H1 (cell line): Measurements from ENCODE around the gene TMPO. TPM values are rescaled to one million over a fixed set of nuclear protein-coding genes. Genes with fewer than 3 reads are reported as not detected.
A peak's percentile ranks its signal among the peaks of the same experiment; 100 is the strongest.

Experiments used
- CEBPB ChIP-seq: IDR thresholded peaks from 2 replicates; pipeline ENCODE4 v1.6.1; 2012; ENCODE audit warnings: low read depth, low read length
- CHD1 ChIP-seq: IDR thresholded peaks from 2 replicates; pipeline ENCODE4 v1.6.1; 2012; ENCODE audit warnings: low read depth, low read length, improper control_type of control experiment
- CTBP2 ChIP-seq: IDR thresholded peaks from 2 replicates; pipeline ENCODE4 v1.7.0; 2011; ENCODE audit warnings: borderline replicate concordance, mild to moderate bottlenecking, moderate library complexity, mixed read lengths, low read length; ENCODE audit not compliant: insufficient read depth, insufficient read length
- GABPA ChIP-seq: IDR thresholded peaks from 2 replicates; pipeline ENCODE4 v1.6.1; 2011; ENCODE audit warnings: mild to moderate bottlenecking, low read length, moderate library complexity, borderline replicate concordance; ENCODE audit not compliant: insufficient read depth
- HDAC6 ChIP-seq: IDR thresholded peaks from one replicate; pipeline ENCODE4 v1.7.1; 2012; ENCODE audit warnings: low read depth, mild to moderate bottlenecking, inconsistent platforms, low read length, moderate library complexity
- JUN ChIP-seq: IDR thresholded peaks from 2 replicates; pipeline ENCODE4 v1.6.1; 2011; ENCODE audit warnings: low read depth, mild to moderate bottlenecking, improper control_type of control experiment, low read length
- JUND ChIP-seq: IDR thresholded peaks from 2 replicates; pipeline ENCODE4 v1.6.1; 2011; ENCODE audit warnings: mild to moderate bottlenecking, improper control_type of control experiment, low read length
- KDM5A ChIP-seq: fragments of 200-600 bp; IDR thresholded peaks from 2 replicates; pipeline ENCODE4 v1.7.1; 2012; ENCODE audit warnings: mild to moderate bottlenecking, low read length, inconsistent platforms, mixed read lengths
- MAFK ChIP-seq: IDR thresholded peaks from 2 replicates; pipeline ENCODE4 v1.6.1; 2012; ENCODE audit warnings: low read depth, mild to moderate bottlenecking, improper control_type of control experiment, low read length
- NRF1 ChIP-seq: IDR thresholded peaks from 2 replicates; pipeline ENCODE4 v1.6.1; 2011; ENCODE audit warnings: mild to moderate bottlenecking, low read depth, low read length, improper control_type of control experiment
- RAD21 ChIP-seq, 2 experiments: IDR thresholded peaks in 1 of 2; conservative IDR thresholded peaks in 1 of 2; 2 replicates each; pipeline ENCODE4 v1.6.1; 2011; ENCODE audit warnings: low read depth in 2 of 2, low read length in 2 of 2, improper control_type of control experiment in 1 of 2, inconsistent platforms in 1 of 2, mild to moderate bottlenecking in 1 of 2, moderate library complexity in 1 of 2
- SAP30 ChIP-seq: fragments of 300-600 bp; sonication (generic); IDR thresholded peaks from 2 replicates; pipeline ENCODE4 v1.7.1; 2012; ENCODE audit warnings: low read length, moderate library complexity, mild to moderate bottlenecking, inconsistent platforms; ENCODE audit not compliant: insufficient read depth, insufficient replicate concordance
- SIX5 ChIP-seq: IDR thresholded peaks from 2 replicates; pipeline ENCODE4 v1.6.1; 2011; ENCODE audit warnings: mild to moderate bottlenecking, low read depth, low read length
- SP1 ChIP-seq: IDR thresholded peaks from 2 replicates; pipeline ENCODE4 v1.6.1; 2011; ENCODE audit warnings: low read depth, low read length
- SP4 ChIP-seq: IDR thresholded peaks from 2 replicates; pipeline ENCODE4 v1.6.1; 2012; ENCODE audit warnings: low read length, inconsistent platforms
- SRF ChIP-seq: IDR thresholded peaks from 2 replicates; pipeline ENCODE4 v1.6.1; 2011; ENCODE audit warnings: mild to moderate bottlenecking, low read depth, low read length, moderate library complexity
- TAF1 ChIP-seq: IDR thresholded peaks from 2 replicates; pipeline ENCODE4 v1.6.1; 2011; ENCODE audit warnings: mild to moderate bottlenecking, low read depth, low read length
- TAF7 ChIP-seq: optimal IDR thresholded peaks from 2 replicates; pipeline ENCODE3; 2011; ENCODE audit warnings: low read depth, mild to moderate bottlenecking, inconsistent platforms, low read length, moderate library complexity, borderline replicate concordance
- YY1 ChIP-seq: IDR thresholded peaks from 2 replicates; pipeline ENCODE4 v1.6.1; 2011; ENCODE audit warnings: low read depth, mild to moderate bottlenecking, low read length
- ZNF274 ChIP-seq: IDR thresholded peaks from 2 replicates; pipeline ENCODE4 v1.7.0; 2012; ENCODE audit warnings: low read length, borderline replicate concordance; ENCODE audit errors: extremely low read depth
- polyA plus RNA-seq, 7 experiments: library from polyadenylated mRNA; depleted of rRNA in 3 of 7; stranded (reverse) in 5 of 7; unstranded in 2 of 7; fragments of >200 nt in 5 of 7; fragments of 200-250 nt in 2 of 7; gene quantifications; 1 replicate in 5 of 7; 2 replicates in 1 of 7; 4 replicates in 1 of 7; pipeline versions ENCODE4 v1.2.1 to v1.2.3, GENCODE V29; 2011 to 2013; ENCODE audit warnings: missing spikeins in 2 of 7, mixed read lengths in 2 of 7
- total RNA-seq: library from RNA; stranded (reverse); fragmentation: NEBNext Ultra II Directional; extraction: Animal tissue kit (Norgen Biotek cat#: 25700); gene quantifications from 2 replicates; pipeline ENCODE4 v1.2.1, GENCODE V29; 2021
- TF ChIP-seq, protein P1 (sequence below): IDR thresholded peaks from 2 replicates; pipeline ENCODE4 v1.6.1; 2012; ENCODE audit warnings: low read length, inconsistent platforms

Gene TMPO
- total and polyA plus RNA-seq, 2 of the 8 experiments (the other 6 are each of a cell fraction or from before 2014, with no cell fraction given), result 43.9 to 195 TPM

GRCh38 chr12:98503592-98504367 lies 11.6 kb upstream of the TMPO start (continued):
- TF ChIP-seq SP1 (no peak), SAP30 (no peak), TAF1 (peak; percentile 76), JUND (no peak), CHD1 (no peak), ZNF274 (no peak), RAD21 (IDR thresholded peaks at IDR 0.05 in 1 of 2, conservative IDR thresholded peaks at IDR 0.05 in 1 of 2; ENCODE audit: low read depth in 2 of 2, low read length in 2 of 2) (peak; percentile 7 to 24; a peak in 2 of 4 replicates), SP4 (no peak; the same call in 1 of the 2 replicates), GABPA (no peak), CEBPB (peak; percentile 76), NRF1 (peak; percentile 27; the same call in 1 of the 2 replicates), HDAC6 (peak; percentile 25), SIX5 (no peak), MAFK (0 out of 2 replicates have a peak, but pooled peaks have one; percentile 20), SRF (no peak), YY1 (peak; percentile 98), TAF7 (peak; percentile 52), CTBP2 (peak; percentile 67), JUN (no peak), KDM5A (peak; percentile 89)
- TF ChIP-seq, protein P1, sequence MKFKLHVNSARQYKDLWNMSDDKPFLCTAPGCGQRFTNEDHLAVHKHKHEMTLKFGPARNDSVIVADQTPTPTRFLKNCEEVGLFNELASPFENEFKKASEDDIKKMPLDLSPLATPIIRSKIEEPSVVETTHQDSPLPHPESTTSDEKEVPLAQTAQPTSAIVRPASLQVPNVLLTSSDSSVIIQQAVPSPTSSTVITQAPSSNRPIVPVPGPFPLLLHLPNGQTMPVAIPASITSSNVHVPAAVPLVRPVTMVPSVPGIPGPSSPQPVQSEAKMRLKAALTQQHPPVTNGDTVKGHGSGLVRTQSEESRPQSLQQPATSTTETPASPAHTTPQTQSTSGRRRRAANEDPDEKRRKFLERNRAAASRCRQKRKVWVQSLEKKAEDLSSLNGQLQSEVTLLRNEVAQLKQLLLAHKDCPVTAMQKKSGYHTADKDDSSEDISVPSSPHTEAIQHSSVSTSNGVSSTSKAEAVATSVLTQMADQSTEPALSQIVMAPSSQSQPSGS, result peak; percentile 81; the same call in 1 of the 2 replicates
- TF ChIP-seq, all 59 proteins: peak for 29
